ENCODE data around the gene SCLT1.

Gene SCLT1

DNA sequence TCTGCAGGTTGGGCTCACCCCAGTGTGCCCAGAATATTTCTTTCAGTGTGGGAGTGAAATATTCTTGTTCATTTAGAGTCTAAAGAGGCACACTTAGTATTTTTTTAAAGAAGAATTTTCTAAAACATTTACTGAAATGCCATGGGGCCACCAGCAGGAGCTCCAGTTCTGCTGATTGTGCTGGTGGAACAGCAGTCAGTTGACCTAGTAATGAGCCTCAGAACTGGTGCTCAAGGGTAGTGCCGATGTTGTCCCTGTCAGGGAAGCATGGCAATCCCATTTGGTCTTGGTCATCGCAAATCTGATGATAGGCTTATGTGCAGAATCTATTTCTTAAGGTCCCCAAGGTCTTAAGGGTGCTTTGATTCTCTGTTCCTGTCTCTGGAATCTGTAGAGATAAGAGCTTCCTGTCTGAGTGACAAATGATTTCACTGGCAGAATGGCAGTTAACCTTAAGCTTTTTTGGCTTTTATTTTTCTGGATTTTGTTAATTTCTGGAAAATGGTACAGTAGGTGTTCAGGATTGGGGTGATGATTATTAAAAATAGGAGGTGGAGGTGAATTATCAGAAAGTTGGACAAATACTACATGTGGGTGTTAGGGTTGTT lies 252.5 kb downstream of the SCLT1 start:
- peaks cover 14% of the 10 kb centered on the region for H3K4me1 ChIP-seq
- no peak overlapping the region for H3K9ac ChIP-seq
- H3K9me3 ChIP-seq, result no peaks in the 10 kb centered on the region
- H3K27ac ChIP-seq, result no peak overlapping the region
- H3K36me3 ChIP-seq, result peaks cover 87% of the 10 kb centered on the region
- H3K4me3 ChIP-seq, result no peak overlapping the region
- no peak for TF ChIP-seq Cebpa-rat (IDR thresholded peaks at IDR 0.05)
- H4K20me1 ChIP-seq, result peaks cover 98% of the 10 kb centered on the region
- H3K27me3 ChIP-seq, result no peaks in the 10 kb centered on the region
- H3K4me2 ChIP-seq, result peak overlapping the region; percentile 32

DNA sequence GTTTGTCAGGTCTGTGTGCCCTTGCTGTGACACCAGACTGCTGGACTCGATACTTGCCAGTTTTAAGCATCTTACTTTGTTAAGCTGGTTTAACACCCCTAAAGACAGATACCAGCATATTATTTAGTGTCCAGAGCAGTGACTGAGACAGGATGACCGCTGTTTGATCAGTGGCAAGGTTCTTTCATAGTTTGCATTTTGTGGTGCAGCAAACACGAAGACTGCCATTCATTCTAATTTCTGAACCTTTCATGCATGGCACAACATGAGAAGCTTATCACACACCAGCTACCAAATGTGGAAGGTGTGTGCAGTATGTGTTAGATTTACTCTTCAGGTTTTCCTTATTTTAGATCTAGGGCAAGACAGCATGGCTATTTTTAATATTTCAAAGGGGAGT lies 255.7 kb downstream of the SCLT1 start:
- Histone ChIP-seq H3K27me3 (no peaks in the 10 kb centered on the region), H3K36me3 (peaks cover 87% of the 10 kb centered on the region), H3K27ac (no peak overlapping the region), H4K20me1 (peaks cover 98% of the 10 kb centered on the region), H3K9ac (no peak overlapping the region), H3K9me3 (no peaks in the 10 kb centered on the region), H3K4me1 (peaks cover 14% of the 10 kb centered on the region), H3K4me3 (no peak overlapping the region), H3K4me2 (no peak overlapping the region)
- TF ChIP-seq Cebpa-rat (IDR thresholded peaks at IDR 0.05), result no peak

DNA sequence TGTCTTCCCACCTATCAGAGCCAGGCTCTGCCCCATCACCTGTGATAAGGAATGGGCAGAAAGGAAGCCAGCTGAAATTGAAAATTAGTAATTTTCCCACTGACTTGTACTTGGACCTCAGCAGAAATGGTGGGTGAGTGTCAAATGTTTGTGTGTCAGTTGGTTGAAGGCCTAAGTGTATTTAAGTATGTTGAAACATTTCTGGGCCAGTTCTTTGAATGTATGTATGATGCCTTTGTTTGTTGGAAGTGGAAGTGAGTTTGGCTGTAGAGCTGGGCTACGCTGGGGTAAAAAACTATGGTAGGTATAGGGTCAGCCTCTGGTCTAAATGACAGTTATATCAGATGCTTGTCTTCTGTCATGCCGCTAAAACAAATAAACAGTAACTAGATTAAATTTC lies 256.1 kb downstream of the SCLT1 start:
- Histone ChIP-seq H3K27me3 (no peaks in the 10 kb centered on the region), H4K20me1 (peaks cover 98% of the 10 kb centered on the region), H3K4me1 (peaks cover 14% of the 10 kb centered on the region), H3K9me3 (no peaks in the 10 kb centered on the region), H3K4me2 (no peak overlapping the region), H3K36me3 (peaks cover 87% of the 10 kb centered on the region), H3K9ac (no peak overlapping the region), H3K27ac (no peak overlapping the region), H3K4me3 (no peak overlapping the region)
- TF ChIP-seq Cebpa-rat (IDR thresholded peaks at IDR 0.05), result no peak

DNA sequence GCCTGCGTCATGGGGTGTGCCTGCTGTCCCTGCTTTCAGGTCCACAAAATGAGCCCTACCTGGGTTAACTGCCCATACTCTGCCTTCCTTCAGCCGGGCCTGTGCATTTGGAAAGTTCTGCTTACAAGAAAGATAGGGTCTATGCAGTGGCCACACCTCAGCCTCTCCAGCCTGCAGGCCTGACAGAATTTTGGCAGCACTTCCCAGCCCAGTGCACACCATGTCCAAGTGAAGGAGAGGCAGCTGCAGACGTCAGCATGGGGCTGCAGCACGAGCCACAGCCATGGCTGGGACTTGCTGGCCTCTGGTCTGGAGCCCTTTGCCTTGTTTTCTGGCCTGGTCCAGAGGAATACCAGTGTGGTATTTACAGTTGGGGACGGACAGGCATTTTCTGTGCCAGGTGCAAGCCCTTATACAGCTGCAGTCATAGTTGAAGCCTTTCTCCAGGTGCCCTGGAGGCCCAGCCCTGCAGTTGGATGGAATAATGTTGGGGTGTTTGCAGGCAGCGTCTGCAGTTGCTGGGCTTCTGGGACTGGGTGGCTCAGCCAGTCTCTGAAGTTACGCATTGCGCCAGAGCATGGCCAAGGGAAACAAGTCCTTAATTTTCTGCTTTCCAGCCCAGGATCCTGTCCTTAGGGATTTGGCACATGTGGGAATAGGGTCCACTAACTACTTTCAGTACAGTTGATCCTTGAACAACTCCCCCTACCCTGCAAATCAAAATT lies 257.7 kb downstream of the SCLT1 start:
- Histone ChIP-seq H3K9me3 (no peaks in the 10 kb centered on the region), H3K36me3 (peaks cover 82% of the 10 kb centered on the region), H4K20me1 (peaks cover 98% of the 10 kb centered on the region), H3K4me3 (no peak overlapping the region), H3K27me3 (no peaks in the 10 kb centered on the region), H3K4me2 (no peak overlapping the region), H3K4me1 (peaks cover 15% of the 10 kb centered on the region), H3K9ac (no peak overlapping the region), H3K27ac (no peak overlapping the region)
- no peak for TF ChIP-seq Cebpa-rat (IDR thresholded peaks at IDR 0.05)

All from BLaER1 (cell line).